Endometrium (tissue), 2 donors: ENCODE data around the gene HOXA10.
A peak's percentile ranks its signal among the peaks of the same experiment; 100 is the strongest.

ENCODE experiments used
- FAIRE-seq: peaks from 2 replicates; lab custom pipeline; 2012; peaks lifted over from hg19 to GRCh38; lab: Jason Lieb, UNC
- donor health status: control.
- donor health status: control.

Gene HOXA10

DNA sequence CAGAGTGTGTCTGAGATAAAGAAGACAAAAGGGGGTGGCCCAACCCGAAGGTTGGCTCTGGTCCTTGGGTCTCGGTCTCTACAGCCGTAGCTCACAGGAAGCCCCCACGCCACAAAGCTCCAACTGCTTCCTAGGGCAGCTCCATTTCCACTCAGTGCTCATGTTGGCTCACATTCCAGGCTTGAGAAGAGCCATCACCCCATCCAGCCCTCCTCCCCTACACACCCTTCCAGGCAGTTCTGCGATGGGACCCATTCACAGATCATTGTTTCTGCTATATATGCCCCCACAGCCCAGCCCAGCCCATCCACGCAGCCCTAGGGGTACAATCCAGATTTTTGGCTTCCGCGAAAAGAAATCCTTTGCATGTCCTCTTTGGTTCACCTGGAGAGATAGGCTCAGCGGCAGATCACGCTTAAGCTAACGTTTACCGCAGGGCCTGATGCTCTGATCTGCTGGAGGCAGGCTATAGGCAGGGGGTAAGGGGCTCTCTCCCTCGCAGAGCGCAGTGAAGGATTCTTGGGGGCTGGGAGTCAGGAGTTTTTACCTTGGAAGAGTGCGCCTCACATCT is 17.1 kb upstream of the HOXA10 start:
- no peak for FAIRE-seq

DNA sequence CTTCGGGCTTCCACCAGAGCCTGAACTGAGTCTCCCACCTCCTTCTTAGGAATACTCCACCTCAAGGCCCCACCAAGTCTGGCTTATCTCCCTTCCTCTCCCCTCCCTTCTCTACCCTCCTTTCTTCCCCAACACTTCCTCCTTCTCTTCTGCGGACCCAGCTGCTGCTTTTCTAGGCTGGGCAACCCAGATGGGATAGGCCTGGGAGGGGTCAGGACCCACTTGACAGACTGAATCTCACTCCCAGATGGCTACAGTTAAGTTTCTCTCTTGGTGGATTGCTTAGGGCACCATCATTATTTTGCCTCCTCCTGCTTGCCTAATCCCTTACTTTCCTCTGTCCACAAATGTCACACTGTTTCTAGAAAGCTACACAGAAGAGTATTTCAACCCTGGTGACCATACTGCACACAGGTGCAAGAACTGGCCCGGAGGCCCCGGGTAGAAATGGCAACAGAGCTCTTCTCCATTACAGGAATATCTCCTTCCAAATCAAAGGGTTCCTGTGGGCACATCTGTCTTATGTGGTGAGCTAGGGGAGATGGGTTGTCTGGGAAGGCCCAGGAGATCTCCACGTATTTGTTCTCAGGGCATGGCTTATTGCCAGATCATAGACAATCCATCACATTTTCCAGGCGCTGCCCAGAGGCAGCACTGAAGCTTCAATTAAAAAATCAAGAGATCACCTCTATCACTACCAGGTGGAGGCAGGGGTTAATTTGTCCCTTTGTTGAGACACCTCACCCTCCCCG is 16.1 kb upstream of the HOXA10 start:
- no peak for FAIRE-seq

DNA sequence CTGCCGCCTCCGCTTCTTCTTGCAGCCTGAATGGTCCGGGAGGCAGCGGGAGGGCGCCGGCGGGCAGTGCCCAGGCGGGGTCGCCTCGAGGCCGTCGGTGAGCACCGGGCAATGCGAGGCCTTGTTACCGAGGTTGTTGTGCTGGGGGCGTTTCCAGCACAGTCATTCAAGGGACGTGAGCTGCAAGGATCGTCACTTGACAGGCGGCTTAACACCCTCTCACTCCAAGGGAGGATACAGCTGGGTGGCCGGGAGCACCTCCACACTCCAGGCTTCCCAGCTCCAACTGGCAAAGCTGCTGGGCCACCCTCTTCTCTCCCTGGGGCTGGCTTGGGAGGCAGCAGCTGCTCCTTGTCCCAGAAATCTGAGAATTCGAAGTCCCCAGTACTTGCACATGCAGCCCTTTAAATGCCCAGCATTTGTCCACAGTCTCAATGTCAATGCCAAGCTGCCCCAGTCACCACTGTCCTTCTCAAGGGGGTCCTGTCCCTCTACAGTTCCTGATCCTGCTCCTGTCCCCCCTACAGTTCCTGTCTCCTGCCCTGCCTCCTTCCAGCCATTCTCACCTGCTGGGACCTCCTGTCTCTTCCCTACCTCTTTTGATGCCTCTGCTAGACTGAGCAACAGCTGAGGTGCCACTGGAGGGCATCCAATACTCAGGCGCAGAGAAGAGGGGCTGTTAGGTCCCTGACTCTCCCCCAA is 15.3 kb upstream of the HOXA10 start:
- FAIRE-seq: no peak

DNA sequence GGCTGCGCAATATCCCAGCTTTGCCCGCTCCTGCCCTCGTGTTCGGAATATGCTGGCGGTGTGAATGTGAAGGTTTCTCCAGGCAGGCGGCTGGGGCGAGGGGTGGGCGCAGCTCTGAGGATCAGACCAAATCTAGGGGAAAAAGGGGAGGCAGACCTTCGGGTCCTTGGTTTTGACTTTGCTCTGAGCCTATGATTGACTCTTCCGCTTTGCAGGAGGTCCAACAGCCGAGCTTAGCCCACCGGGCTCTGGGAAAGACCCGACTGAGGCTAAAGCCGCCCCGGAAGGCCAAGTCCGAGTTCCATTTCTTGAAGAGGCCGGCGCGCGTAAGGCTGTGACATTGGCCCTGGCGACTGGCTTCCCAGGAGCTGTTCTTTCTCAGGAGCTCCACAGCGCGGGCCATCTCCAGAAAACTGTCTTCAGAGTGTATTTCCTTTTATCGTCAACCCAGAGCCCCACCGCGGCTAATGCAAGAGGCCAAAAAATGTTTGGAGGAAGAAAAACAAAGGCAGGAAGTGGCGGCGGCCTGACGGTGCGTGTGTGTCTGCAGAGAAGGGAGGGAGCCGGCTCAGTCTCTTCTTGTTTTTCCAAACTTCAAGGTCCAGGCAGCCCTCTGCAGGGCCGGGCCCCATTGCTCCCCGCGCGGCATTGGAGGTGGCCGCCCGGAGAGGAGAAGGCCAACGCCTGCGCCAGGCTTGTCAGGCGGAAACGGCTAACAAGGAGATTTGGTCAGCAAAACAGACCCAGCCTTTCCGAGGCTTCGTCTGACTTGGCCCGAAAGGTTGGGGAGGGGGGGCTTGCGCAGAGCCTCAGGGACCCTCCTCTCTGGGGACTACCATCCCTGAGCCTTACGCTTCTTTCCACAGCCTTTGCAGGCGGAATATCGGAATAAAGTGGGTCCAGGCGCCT is 14.5 kb upstream of the HOXA10 start:
- no peak for FAIRE-seq

DNA sequence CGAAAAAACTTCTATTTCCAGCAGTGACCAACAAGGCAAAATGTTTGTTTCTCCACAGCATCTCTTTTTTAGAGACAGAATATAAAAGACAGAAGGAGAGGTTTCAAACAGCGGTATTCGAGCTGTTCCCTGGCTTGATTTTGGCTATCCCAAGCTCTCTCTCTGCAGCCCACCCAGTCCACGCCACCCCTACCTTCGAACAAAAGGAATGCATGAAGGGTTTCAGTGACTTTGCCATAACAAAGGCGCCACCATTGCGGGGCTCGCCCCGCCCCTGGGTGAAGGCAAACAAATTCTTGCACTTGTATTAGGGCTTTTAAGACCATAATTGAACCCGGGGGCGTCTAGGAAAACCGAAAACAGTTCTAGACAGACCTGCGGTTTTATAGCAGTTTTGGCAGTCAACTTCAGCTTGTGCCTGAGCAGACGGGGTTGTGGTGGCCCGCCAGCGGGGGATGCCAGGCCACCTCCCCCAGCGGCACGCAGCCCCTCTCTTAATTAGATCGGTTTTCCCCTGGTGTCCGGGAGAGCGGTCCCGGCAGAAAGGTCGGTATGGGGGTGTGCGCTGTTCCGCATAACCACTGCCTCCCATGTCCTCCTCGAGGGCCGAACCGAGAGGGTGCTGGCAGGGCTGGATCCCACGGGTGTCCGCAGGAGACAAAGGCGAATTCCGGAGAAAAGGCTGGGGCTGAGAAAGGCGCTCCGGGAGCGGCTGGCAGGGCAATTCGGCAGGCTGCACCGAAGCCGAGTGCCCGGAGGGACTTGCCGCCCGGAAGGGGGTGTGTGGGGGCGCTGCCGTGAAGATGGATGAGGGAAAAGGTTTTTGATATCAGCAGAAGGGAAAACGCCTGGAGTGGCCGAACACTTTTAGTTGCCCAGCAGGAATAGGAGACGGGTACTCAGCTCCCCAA is 13.6 kb upstream of the HOXA10 start:
- no peak for FAIRE-seq

DNA sequence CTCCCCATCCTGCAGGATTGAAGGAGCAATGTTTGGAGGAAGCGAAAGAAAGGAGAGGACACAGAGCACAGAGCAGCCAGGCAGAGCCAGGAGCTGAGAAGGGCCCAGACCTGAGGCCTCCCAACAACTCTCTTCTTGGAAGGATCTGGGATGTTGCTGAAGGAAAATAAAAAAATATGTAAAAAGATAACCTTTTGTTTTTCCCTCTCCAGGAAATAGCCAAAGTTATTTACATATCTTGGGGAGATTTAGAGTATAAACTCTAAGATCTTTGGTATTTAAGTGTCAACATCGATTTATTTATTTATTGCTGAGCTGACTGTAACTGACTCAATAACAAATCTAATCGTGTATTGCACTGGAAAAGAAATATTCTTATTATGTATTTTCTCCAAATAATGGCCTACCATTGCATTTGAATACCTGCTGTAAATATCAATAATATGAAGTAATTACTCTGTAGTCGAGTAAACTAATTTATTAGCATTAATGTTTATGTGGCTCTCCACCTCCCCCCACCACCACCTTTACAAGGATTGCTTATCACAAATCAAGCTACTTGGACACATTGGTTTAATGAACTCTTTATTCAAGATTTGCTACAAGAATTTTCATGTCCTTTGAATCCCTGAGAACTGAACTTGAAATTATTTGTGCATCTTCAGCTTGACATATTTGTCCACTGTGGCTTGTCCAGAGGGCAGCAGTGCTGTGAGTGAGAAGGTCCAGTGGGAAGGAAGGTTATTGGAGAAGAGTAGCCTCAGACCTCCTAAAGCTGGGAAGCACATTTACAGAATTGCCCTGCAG is 12.8 kb upstream of the HOXA10 start:
- FAIRE-seq: peak; percentile 61

DNA sequence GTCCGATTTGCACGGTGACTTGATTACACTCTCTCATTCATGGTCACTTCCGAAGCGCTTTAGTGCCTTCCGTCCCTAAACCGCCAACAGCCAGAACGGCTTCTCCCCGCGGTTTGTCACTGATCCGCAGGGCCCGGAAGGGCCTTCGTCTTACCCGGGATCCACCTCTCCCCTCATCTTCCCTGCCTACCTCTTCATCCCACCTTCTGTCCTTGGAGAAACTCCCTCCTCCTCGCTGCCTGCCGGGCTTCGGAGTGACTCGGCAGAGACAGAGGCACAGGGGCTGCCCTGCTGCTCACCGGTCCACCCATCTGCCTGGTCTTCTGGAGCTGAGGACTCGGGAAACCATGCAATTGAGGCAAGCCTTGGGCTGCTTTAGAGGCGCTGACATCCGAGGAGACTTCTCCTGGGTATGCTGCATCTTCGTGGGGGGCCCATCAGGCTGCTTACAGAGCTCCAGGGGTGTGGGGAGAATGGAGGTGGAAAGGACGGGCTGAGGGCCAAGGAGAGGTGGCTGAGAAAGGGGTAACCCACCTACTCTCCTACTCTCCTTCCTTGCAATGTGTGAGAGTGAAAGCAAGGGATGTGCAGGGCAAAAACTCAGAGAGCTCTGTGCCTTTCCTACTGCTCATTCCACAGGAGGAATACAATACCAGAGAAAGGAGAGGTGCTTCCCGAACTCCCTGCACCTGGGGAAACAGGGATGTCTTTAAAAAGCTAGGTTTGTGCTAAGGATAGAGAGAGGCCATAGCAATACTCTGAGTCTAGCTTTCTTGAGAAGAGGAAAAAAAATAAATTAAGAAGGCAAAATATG is 11.9 kb upstream of the HOXA10 start:
- no peak for FAIRE-seq

DNA sequence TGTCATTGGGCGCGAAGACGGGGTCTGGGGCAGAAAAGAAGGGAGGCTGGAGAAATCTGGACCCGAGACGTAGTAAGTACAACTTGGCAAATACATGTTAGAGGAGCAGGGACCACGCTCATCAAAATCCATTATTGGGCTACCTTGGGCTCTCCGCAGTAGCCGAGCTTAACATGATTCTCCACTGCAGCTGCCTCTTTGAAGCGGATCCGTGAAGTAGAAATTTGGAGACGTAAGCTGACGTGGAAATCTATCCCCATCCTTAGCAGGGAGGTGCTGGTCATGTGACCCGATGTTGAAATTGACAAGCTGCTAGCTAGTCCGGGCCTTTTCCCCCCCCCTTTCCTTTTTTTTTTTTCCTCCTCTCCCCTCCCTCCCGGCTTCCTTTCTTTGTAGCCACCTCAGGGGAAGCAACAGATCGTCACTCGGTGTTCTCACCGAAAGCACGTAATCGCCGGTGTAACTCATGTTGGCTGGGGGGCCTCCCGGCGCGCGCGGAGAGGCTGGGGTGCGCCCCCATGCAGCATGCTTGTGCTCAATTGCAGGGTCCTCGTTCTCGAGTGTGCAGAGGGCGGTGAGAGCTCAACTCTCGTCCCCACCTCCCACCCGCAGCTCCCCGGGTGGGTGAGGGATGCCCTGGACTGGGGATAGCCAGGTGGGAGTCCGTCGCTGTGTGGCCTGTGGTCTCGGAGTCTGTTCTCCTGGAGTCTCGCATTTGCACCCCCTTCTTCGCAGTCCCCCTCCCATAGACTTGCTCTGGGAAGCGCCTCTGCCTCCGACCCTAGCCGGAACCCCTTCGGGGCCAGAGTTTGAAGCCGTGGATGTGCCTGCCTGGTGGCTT is 11.1 kb upstream of the HOXA10 start, which contains the start of gene HOXA11:
Gene HOXA11, minus strand, starts transcription at position 220 of the 841 bp plus-strand sequence. Its CDS starts 88 bp downstream, at position 132.
- FAIRE-seq: peak; percentile 93

DNA sequence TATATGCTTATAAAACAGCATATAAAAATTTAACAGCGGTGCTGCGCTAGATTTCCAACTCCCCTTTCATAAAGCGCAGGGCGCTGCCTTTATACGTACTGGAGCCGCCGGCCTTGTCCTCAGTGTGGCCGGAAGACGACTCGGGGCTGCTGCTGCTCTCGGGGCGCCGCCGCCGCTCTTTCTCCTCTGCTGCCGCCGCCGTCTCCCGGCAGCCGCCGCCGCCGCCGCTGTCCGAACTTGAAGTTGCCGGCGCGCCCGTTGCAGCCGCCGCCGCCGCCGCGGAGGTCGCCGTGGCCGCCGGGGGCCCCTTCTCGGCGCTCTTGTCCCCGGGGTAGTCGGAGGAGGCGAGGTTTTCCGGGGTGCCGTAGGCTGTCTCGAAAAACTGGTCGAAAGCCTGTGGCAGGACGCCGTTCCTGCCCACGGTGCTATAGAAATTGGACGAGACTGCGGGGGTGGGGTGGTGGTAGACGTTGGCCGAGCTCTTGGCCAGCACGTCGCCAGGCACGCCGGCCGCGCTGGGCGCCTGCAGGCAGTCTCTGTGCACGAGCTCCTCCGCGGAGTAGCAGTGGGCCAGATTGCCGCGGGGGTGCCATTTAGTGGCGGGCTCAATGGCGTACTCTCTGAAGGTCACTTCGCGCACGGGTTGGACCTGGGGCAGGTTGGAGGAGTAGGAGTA is 10.4 kb upstream of the HOXA10 start:
- FAIRE-seq: no peak

DNA sequence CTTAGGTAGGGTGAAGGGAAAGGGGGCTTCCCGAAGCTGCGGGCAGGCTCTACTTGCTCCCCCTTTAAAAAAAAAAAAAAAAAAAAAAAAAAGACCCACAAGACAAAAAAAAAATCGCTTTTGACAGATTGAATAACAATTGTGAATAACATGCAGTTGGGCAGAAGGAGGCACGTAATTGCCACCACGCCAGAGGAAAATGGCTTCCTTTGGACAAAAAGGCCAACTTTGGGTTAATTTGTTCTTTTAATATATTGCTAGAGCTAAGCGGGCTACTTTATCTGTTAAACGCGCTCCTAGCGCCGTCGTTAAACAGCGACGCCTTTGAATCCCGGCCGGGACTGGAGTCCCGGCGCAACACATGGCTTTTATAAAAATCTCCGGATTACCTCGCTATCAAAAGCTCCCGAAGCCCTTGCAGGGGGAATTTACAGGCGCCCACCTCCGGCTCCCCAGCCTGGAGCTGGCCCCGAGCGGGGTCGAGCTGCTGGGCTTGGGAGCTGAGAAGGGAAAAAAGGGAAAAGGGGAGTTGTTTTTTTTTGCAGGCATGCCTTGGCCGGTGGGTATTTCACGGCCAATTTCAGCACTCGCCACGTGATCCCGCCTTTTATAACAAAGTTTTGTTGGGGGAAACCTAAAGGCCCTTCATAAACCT is 9.7 kb upstream of the HOXA10 start:
- no peak for FAIRE-seq

DNA sequence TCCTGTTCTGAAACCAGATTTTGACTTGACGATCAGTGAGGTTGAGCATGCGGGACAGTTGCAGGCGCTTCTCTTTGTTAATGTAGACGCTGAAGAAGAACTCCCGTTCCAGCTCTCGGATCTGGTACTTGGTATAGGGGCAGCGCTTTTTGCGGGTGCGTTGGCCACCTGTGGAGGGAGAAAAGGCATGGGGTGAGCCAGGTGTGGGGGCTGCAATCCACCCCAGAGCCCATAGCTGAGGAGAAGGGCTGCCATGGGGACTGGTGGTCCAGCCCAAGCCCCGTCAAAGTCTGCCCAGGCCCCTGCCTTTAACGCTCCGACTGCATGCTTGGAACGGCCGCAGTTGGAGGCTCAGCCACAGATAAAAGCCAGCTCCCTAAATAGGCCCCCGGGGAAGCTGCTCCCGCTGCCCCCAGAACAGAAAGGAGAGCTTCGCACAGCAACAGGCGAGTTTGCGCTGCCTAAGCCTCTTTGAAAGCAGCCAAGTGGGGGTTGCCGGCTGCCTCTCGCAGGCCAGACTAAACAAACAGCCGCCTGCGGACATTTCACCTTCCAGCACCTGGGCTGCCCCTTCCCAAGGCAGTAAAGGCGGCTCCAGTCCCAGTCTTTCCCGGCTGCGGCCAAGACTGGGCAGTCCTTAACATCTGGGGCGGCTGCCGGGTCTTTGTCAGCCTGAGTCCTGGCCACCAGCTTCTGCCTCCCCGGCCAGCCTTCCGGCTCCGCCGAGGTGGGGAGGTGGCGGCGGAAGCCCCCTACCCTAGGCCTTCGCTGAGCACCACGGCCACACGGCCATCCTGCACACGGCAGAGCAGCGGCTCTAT is 9.0 kb upstream of the HOXA10 start:
- no peak for FAIRE-seq

DNA sequence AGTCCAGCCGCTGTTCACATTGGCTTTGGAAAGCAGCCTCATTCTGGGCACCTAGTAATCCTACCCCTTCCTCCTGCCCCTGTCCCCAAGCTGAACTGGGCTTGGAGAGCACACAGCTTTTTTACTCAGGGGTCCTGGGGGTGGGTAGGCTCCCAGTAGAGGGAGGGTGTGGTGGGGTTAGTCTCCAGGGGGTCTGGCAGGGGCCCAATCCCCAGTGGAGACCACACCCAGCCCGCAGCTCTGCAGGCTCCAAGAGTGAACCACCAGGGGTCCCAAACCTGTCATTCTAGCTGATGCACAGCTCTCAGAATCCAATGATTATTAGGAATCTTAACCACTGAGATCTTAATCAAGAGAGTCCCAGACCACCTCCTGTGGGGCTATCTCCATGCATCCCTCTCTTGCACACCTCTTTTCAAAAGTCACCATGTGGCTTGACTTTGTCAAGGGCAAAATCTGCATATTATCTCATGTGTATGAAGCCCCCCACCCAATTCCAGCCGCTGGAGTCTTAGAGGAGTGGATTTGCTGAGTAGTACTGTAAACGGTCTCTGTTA is 8.2 kb upstream of the HOXA10 start:
- FAIRE-seq: no peak

DNA sequence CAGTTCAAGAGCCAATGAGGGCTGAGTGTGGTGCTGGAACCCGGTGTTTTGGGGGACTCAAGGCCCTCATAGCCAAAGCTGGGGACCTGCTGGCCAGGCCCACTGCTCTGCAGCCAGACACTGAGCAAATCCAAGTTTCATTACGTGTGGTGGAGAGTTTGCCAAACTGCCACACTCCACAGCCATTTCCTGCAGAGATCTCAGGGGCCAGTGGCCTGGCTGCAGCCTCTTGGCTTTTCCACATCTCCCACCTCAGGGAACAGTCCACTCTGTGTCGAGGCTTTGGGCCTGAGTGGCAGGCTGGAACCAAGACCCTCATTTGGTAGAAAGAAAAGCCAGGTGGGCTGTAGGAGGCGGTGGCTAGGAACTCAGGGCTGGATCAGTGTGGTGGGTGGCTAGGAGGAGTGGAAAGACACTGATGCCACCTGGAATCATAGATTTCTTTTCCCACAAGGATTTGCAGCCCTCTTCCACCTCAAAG is 7.7 kb upstream of the HOXA10 start:
- FAIRE-seq: no peak

DNA sequence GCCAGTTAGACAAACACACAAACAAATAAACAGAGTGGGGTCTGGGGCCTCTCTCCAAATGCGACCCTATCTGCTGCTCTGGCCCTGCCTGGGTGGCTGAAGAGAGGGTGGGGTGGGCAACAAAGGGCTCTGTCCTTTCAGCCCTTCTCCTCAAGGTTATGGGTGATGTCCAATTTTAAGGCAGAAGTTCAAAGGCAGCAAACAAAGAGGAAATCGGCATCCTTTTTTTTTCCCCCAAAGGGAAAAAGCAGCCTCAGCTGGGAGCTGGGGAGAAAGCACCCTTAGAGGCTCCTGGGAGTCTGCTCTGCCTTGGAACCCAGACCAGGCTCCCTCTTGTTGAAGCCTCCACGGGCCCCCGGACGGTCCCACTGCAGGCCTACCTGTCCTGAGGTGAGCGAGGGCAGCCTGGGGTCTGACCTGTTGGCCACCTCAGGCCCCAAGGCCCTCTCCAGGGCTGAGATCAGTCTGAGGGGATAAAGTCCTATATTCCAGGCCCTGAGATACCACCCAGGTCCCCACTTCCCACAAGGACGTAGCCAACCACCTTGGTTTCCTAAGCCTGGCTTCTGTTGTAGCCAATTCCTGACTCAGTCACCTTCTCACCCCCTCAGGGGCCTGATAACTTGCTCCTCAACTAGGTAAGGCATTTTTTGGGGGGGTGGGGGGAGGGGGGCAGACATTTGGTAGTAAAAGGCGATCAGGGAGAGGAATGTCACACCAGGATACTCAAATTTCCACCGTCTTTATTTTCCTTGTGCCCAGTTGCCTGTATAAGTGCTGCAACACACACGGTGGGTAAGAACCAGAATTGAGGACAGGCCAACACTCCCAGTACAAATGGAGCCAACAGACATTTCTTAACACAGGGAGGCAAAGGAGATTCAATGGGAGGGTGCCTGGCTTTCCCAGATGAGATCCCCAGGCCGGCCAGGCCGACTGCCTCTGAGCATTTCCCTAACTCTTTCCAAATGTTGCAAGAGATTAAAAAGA is 6.6 kb upstream of the HOXA10 start:
- FAIRE-seq: no peak
